Endodermal cell (in vitro differentiated cells): Measurements from ENCODE around the gene OTUD1. TPM values are rescaled to one million over a fixed set of nuclear protein-coding genes. Genes with fewer than 3 reads are reported as not detected.

Experiments used
- DNase-seq: peaks from one replicate; pipeline ENCODE4 v3.0.0-alpha.2; 2017
- H3K27ac ChIP-seq: 2 replicates; pipeline ENCODE4 v1.5.1; 2013; ENCODE audit warnings: mild to moderate bottlenecking, low read depth, low read length, moderate library complexity
- H3K27me3 ChIP-seq: 2 replicates; pipeline ENCODE4 v1.6.1; 2013; ENCODE audit warnings: mild to moderate bottlenecking, low read length, moderate library complexity; ENCODE audit not compliant: insufficient read depth, control insufficient read depth, poor library complexity, severe bottlenecking
- H3K36me3 ChIP-seq: 2 replicates; pipeline ENCODE4 v1.7.0; 2013; ENCODE audit warnings: mild to moderate bottlenecking, low read length, moderate library complexity; ENCODE audit not compliant: control insufficient read depth, insufficient read depth
- H3K4me1 ChIP-seq: one replicate; pipeline ENCODE4 v1.7.0; 2013; ENCODE audit warnings: low read length; ENCODE audit not compliant: control insufficient read depth, insufficient read depth
- H3K4me3 ChIP-seq: 2 replicates; pipeline ENCODE4 v1.5.1; 2013; ENCODE audit warnings: mild to moderate bottlenecking, low read length, moderate library complexity
- H3K9ac ChIP-seq: 2 replicates; pipeline ENCODE4 v1.6.1; 2013; ENCODE audit warnings: mild to moderate bottlenecking, low read length, moderate library complexity; ENCODE audit not compliant: poor library complexity, severe bottlenecking; ENCODE audit errors: extremely low read depth
- H3K9me3 ChIP-seq: 2 replicates; pipeline ENCODE4 v1.6.1; 2013; ENCODE audit warnings: mild to moderate bottlenecking, low read length, moderate library complexity; ENCODE audit not compliant: control insufficient read depth
- H3K27ac Mint-ChIP-seq: 2 replicates; pipeline ENCODE4 v1.8.0; 2020; ENCODE audit warnings: mixed read lengths
- H3K27me3 Mint-ChIP-seq: 2 replicates; pipeline ENCODE4 v1.8.0; 2021; ENCODE audit warnings: mild to moderate bottlenecking, mixed read lengths; ENCODE audit not compliant: insufficient read depth
- H3K36me3 Mint-ChIP-seq: 2 replicates; pipeline ENCODE4 v1.8.0; 2020; ENCODE audit warnings: low read depth, mixed read lengths
- H3K4me1 Mint-ChIP-seq: 2 replicates; pipeline ENCODE4 v1.8.0; 2020; ENCODE audit warnings: mixed read lengths
- H3K4me3 Mint-ChIP-seq: 2 replicates; pipeline ENCODE4 v1.8.0; 2020; ENCODE audit warnings: mild to moderate bottlenecking, moderate library complexity, mixed read lengths
- H3K9me3 Mint-ChIP-seq: 2 replicates; pipeline ENCODE4 v1.8.0; 2020; ENCODE audit warnings: mild to moderate bottlenecking, mixed read lengths
- WGBS, 2 experiments: methylation state at CpG; one replicate each; pipeline versions ENCODE4 v1.1.5 to v1.1.7; 2013; ENCODE audit warnings: missing lambda C conversion rate in 2 of 2, mixed read lengths in 1 of 2; ENCODE audit not compliant: insufficient coverage in 1 of 2, insufficient read length in 1 of 2; 5-methylcytosine and 5-hydroxymethylcytosine counted together
- total RNA-seq, 2 donors: library from RNA; stranded (reverse); fragmentation: NEBNext Ultra II Directional in 1 of 2; extraction: Animal tissue kit (Norgen Biotek cat#: 25700) in 1 of 2; gene quantifications; 2 replicates in 1 of 2; 3 replicates in 1 of 2; pipeline ENCODE4 v1.2.1, GENCODE V29; 2021
- TF ChIP-seq, protein P1 (sequence below): fragments of 200-600 bp; sonication (generic); conservative IDR thresholded peaks from 2 replicates; pipeline ENCODE4 v1.5.0; 2021; ENCODE audit warnings: antibody characterized with exemption, mild to moderate bottlenecking

The OTUD1 gene
- total RNA-seq, 2 donors from 2014 or later: 8.7 to 12.4 TPM

DNA sequence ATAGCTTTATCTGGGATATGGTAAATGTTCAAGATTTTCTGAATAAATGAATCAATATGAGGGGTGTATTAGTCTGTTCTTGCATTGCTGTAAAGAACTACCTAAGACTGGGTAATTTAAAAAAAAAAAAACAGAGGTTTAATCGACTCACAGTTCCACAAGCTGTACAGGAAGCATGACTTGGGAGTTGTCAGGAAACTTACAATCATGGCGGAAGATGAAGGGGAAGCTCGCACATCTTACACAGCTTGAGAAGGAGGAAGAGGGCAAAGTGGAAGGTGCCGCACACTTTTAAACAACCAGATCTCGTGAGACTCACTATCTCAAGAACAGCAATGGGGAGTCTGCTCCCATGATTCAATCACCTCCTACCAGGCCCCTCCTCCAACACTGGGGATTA lies 32.5 kb upstream of the OTUD1 start:
- H3K27me3 Mint-ChIP-seq: no peaks in the 10 kb centered on the region
- Histone ChIP-seq H3K27me3 (peaks cover 10% of the 10 kb centered on the region), H3K27ac (no peak overlapping the region), H3K4me3 (no peak overlapping the region), H3K36me3 (no peaks in the 10 kb centered on the region), H3K9me3 (no peaks in the 10 kb centered on the region), H3K9ac (no peak overlapping the region), H3K4me1 (no peaks in the 10 kb centered on the region)
- peaks cover 7% of the 10 kb centered on the region for H3K4me1 Mint-ChIP-seq
- WGBS, 2 experiments: 90 to 97% methylated on average over 4 to 5 of the region's 5 CpGs
- H3K4me3 Mint-ChIP-seq: no peak overlapping the region
- TF ChIP-seq, protein P1, sequence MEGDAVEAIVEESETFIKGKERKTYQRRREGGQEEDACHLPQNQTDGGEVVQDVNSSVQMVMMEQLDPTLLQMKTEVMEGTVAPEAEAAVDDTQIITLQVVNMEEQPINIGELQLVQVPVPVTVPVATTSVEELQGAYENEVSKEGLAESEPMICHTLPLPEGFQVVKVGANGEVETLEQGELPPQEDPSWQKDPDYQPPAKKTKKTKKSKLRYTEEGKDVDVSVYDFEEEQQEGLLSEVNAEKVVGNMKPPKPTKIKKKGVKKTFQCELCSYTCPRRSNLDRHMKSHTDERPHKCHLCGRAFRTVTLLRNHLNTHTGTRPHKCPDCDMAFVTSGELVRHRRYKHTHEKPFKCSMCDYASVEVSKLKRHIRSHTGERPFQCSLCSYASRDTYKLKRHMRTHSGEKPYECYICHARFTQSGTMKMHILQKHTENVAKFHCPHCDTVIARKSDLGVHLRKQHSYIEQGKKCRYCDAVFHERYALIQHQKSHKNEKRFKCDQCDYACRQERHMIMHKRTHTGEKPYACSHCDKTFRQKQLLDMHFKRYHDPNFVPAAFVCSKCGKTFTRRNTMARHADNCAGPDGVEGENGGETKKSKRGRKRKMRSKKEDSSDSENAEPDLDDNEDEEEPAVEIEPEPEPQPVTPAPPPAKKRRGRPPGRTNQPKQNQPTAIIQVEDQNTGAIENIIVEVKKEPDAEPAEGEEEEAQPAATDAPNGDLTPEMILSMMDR: no peak
- H3K27ac Mint-ChIP-seq: no peak overlapping the region
- H3K36me3 Mint-ChIP-seq: no peaks in the 10 kb centered on the region
- H3K9me3 Mint-ChIP-seq: no peaks in the 10 kb centered on the region
- DNase-seq: no peak

- no peak for DNase-seq
- Histone ChIP-seq H3K4me3 (no peak overlapping the region), H3K27ac (no peak overlapping the region), H3K9me3 (no peaks in the 10 kb centered on the region), H3K4me1 (no peaks in the 10 kb centered on the region), H3K27me3 (peaks cover 7% of the 10 kb centered on the region), H3K9ac (no peak overlapping the region), H3K36me3 (no peaks in the 10 kb centered on the region)
- 93 to 100% methylated on average over 3 to 7 of the region's 8 CpGs for WGBS, 2 experiments
- Mint-ChIP-seq H3K36me3 (no peaks in the 10 kb centered on the region), H3K27ac (no peak overlapping the region), H3K4me1 (peaks cover 10% of the 10 kb centered on the region), H3K27me3 (no peaks in the 10 kb centered on the region), H3K9me3 (no peaks in the 10 kb centered on the region), H3K4me3 (no peak overlapping the region)
- TF ChIP-seq, protein P1: no peak
Measured at GRCh38 chr10:23408330-23408976, 30.4 kb upstream of the OTUD1 start.

DNA sequence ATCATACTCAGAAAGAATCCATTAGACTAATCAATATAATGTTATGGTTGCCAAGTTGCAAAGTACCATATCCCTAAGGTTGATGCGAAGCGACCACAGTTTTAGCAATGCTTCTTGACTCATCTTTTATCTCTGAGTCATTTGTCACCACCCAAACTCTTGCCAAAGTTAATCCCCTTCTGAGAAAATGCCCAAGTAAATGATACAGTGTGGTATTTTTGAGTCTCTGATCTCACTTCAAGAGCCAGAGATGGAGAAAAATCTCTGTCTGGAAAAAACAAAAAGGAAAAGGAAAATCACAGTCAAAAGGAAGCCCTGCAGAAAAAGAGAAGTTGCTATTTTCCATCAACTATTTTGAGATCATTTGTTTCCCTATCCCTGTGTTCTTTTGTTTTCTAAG lies 26.7 kb upstream of the OTUD1 start:
- H3K27ac ChIP-seq: no peak overlapping the region

More for the DNA sequence above, 26.7 kb upstream of the OTUD1 start:
- H3K27me3 ChIP-seq: no peaks in the 10 kb centered on the region
- H3K4me1 Mint-ChIP-seq: peaks cover 3% of the 10 kb centered on the region
- no peaks in the 10 kb centered on the region for H3K36me3 Mint-ChIP-seq
- WGBS, 2 experiments: 95% methylated on average over 2 of the region's 2 CpGs; no CpG with 5 or more reads in 1 of the 2 experiments
- no peaks in the 10 kb centered on the region for H3K36me3 ChIP-seq
- DNase-seq: no peak
- no peaks in the 10 kb centered on the region for H3K9me3 ChIP-seq
- no peak overlapping the region for H3K27ac Mint-ChIP-seq
- H3K4me3 ChIP-seq: no peak overlapping the region
- H3K9me3 Mint-ChIP-seq: no peaks in the 10 kb centered on the region
- no peak overlapping the region for H3K4me3 Mint-ChIP-seq
- no peaks in the 10 kb centered on the region for H3K4me1 ChIP-seq
- TF ChIP-seq, protein P1: no peak
- no peak overlapping the region for H3K9ac ChIP-seq
- no peaks in the 10 kb centered on the region for H3K27me3 Mint-ChIP-seq
